ENCODE measurements around the gene SSX2IP. TPM values are rescaled to one million over a fixed set of nuclear protein-coding genes. Genes with fewer than 3 reads are reported as not detected.
A peak's percentile ranks its signal among the peaks of the same experiment; 100 is the strongest.
"Not testable (repeated sequence)": the region's sequence is repeated elsewhere in the genome, so short reads cannot be mapped to it uniquely, and the experiment has no call there.

SSX2IP gene
- total RNA-seq, 1 donor, result 40.3 TPM

DNA sequence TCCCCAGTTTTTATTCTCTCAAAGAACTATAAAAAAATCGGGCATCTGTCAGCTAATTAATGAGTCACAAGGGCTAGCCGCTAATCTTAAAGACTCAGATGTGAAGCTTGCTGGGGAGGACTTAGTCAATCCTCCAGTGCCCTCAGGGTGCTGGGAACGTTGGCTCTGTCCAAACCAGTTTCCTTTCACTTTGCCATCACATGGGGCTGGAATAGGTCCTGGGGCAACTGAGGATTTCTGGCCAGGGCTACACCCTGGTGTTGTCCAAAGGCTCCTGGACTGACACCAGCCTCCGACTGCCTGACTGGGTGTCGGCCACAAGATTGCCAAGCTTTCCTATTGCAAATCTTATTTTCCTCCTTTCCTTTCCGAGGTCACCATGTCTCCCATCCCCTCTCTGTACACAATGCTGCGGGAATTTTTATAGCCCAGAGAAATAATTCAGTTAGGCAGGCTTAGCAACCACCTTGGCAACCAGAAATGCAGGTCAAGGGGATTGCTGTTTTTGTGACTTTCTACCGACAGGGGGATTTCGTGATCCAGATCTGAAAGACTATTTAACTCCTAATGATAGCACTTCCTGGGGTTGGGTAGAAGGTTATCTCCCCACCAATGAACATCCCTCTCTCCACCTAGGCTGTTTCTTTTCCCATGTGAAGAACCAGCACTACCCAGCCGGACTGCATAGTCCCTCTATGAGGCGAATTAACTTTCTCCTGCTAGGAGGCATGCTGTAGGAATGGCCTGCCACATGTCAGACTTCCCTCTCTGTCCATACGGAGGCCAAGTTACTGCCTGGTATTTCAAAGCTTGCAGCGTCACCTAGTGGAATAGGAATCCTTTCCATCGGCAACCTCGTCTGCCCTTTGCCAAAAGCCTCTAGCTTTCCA is 86.1 kb downstream of the SSX2IP start:
- TF ChIP-seq, protein P1, sequence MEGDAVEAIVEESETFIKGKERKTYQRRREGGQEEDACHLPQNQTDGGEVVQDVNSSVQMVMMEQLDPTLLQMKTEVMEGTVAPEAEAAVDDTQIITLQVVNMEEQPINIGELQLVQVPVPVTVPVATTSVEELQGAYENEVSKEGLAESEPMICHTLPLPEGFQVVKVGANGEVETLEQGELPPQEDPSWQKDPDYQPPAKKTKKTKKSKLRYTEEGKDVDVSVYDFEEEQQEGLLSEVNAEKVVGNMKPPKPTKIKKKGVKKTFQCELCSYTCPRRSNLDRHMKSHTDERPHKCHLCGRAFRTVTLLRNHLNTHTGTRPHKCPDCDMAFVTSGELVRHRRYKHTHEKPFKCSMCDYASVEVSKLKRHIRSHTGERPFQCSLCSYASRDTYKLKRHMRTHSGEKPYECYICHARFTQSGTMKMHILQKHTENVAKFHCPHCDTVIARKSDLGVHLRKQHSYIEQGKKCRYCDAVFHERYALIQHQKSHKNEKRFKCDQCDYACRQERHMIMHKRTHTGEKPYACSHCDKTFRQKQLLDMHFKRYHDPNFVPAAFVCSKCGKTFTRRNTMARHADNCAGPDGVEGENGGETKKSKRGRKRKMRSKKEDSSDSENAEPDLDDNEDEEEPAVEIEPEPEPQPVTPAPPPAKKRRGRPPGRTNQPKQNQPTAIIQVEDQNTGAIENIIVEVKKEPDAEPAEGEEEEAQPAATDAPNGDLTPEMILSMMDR (IDR thresholded peaks at IDR 0.05; ENCODE audit: insufficient read depth, low read length), result peak; percentile 79
- DNase-seq (ENCODE audit: low read depth), result peak; percentile 95
- H3K4me3 ChIP-seq (ENCODE audit: low read depth, low read length), result peak overlapping the region; percentile 67

DNA sequence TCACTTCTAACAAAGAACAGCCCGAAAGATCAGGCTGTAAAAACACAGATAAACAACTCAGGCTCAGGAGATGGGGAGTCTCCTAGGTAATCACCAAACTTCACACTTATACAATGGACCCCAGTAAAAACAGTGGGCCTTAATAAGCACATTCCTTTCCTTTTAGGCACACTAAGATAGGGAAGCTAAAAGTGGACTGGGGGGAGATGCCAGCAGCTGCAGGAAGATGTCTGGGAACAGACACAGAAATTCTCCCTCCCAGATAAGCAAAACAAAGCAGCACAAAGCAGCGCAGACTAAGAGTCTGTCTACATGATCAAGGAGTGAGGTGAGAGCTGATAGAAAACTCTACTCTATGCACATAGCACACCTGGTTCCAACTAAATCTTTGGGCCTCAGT is 87.0 kb downstream of the SSX2IP start:
- peak overlapping the region; percentile 67 for H3K4me3 ChIP-seq (ENCODE audit: low read depth, low read length)
- TF ChIP-seq, protein P1 (IDR thresholded peaks at IDR 0.05; ENCODE audit: insufficient read depth, low read length), result no peak
- DNase-seq (ENCODE audit: low read depth), result peak; percentile 83

DNA sequence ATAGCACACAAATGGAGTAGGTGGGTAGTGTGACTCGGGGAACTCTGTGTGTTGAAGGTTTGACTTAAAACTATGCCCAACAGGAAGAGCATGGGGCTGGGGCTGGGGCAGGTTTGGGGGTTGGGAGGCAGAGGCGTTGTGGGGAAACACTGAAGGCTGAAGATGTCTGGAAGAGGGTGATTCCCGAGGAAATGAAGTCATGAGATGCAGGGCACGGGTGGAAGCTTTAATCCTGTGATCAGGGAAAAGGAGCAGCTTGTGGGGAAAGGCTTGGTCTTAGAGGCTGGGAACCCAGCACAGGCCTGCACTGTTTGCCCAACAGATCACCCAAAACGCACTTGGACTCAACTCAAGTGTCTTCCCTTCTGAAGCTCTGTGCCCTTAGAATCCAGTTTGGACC is 89.5 kb downstream of the SSX2IP start:
- no peak for DNase-seq (ENCODE audit: low read depth)
- H3K4me3 ChIP-seq (ENCODE audit: low read depth, low read length), result no peak overlapping the region
- TF ChIP-seq, protein P1 (IDR thresholded peaks at IDR 0.05; ENCODE audit: insufficient read depth, low read length), result no peak

- peak; percentile 87 for DNase-seq (ENCODE audit: low read depth)
- TF ChIP-seq, protein P1 (IDR thresholded peaks at IDR 0.05; ENCODE audit: insufficient read depth, low read length), result no peak
- peak overlapping the region; percentile 31 for H3K4me3 ChIP-seq (ENCODE audit: low read depth, low read length)
These were observed 91.2 kb downstream of the SSX2IP start for GRCh38 chr1:84598846-84599741.

- TF ChIP-seq, protein P1 (IDR thresholded peaks at IDR 0.05; ENCODE audit: insufficient read depth, low read length), result no peak
- H3K4me3 ChIP-seq (ENCODE audit: low read depth, low read length), result peak overlapping the region; percentile 31
- DNase-seq (ENCODE audit: low read depth), result peak; percentile 58
These were observed 91.8 kb downstream of the SSX2IP start for GRCh38 chr1:84598418-84598817.

DNA sequence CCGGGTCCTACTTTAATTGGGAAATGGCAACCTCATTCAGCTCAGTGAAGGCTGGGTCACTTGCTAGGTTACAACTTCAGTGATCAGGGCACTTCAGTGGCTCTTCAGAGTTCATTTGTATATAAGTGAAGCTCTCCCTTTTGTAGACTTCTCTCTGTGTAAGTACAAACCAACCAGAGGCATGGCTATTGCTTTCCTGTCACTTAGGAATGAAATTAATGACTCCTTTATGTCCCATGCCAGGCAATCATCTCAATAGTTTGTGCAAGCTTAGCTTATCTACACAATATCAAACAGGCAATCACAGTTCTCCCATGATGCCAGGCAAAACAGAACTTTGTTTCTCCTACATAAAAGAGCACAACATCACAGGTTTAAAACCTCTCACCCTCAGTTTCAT is 93.2 kb downstream of the SSX2IP start:
- TF ChIP-seq, protein P1 (IDR thresholded peaks at IDR 0.05; ENCODE audit: insufficient read depth, low read length), result no peak
- H3K4me3 ChIP-seq (ENCODE audit: low read depth, low read length), result no peak overlapping the region

DNA sequence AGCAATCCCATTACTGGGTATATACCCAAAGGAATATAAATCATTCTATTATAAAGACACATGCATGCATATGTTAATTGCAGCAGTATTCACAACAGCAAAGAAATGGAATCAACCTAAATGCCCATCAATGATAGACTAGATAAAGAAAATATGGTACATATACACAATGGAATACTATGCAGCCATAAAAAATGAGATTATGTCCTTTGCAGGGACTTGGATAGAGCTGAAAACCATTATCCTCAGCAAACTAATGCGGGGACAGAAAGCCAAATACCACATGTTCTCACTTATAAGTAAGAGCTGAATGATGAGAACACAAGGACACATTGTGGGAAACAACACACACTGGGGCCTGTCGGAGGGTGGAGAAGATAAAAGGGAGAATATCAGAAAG is 95.3 kb downstream of the SSX2IP start:
- not testable (repeated sequence) for DNase-seq (ENCODE audit: low read depth)

More for the DNA sequence above, 93.2 kb downstream of the SSX2IP start:
- DNase-seq (ENCODE audit: low read depth), result no peak

More for the DNA sequence above, 95.3 kb downstream of the SSX2IP start:
- not testable (repeated sequence) for H3K4me3 ChIP-seq (ENCODE audit: low read depth, low read length)
